Activated naive CD8-positive, alpha-beta T cell treated with anti-CD3 and anti-CD28 coated beads, Interleukin-2, amount 10 ng/mL, durations not matched to agents 7 days and 5 days (primary cell): Measurements from ENCODE around the gene KRT6B. TPM values are rescaled to one million over a fixed set of nuclear protein-coding genes. Genes with fewer than 3 reads are reported as not detected.
A peak's percentile ranks its signal among the peaks of the same experiment; 100 is the strongest.
"Not testable (repeated sequence)": the region's sequence is repeated elsewhere in the genome, so short reads cannot be mapped to it uniquely, and the experiment has no call there.

ENCODE experiments used
- ATAC-seq: fragments of 150-1000 bp; cut with Tn5 transposase; one replicate; pipeline ENCODE4 v1.10.0; 2021; ENCODE audit warnings: low read depth, moderate library complexity
- POLR2A ChIA-PET: fragments of 350-600 bp; sonication (Branson Sonifier 250); formaldehyde crosslinking; loops from one replicate; lab custom pipeline; 2021; ENCODE audit warnings: antibody characterized with exemption; lab: Charles Lee
- DNase-seq: peaks from one replicate; pipeline ENCODE4 v3.0.0; 2021
- H3K27ac Mint-ChIP-seq: one replicate; pipeline ENCODE4 v1.8.0; 2022; ENCODE audit warnings: mild to moderate bottlenecking, mixed read lengths
- H3K27me3 Mint-ChIP-seq: one replicate; pipeline ENCODE4 v1.8.0; 2022; ENCODE audit warnings: mild to moderate bottlenecking, moderate library complexity, mixed read lengths
- H3K36me3 Mint-ChIP-seq: one replicate; pipeline ENCODE4 v1.8.0; 2021; ENCODE audit warnings: mild to moderate bottlenecking, mixed read lengths
- H3K4me1 Mint-ChIP-seq: one replicate; pipeline ENCODE4 v1.8.0; 2021; ENCODE audit warnings: mixed read lengths
- H3K4me3 Mint-ChIP-seq: one replicate; pipeline ENCODE4 v1.8.0; 2022; ENCODE audit warnings: mild to moderate bottlenecking, moderate library complexity, mixed read lengths
- H3K9me3 Mint-ChIP-seq: one replicate; pipeline ENCODE4 v1.8.0; 2021; ENCODE audit warnings: mixed read lengths
- total RNA-seq, 2 experiments: library from RNA; stranded (reverse); gene quantifications; one replicate each; pipeline ENCODE4 v1.2.3, GENCODE V29; 2021

Gene KRT6B
- total RNA-seq, 2 experiments from 2014 or later: not detected

- peaks cover 1% of the 10 kb centered on the region for H3K9me3 Mint-ChIP-seq
- POLR2A ChIA-PET: no interaction called here
- ATAC-seq: no peak
- H3K27me3 Mint-ChIP-seq: peaks cover 38% of the 10 kb centered on the region
- no peaks in the 10 kb centered on the region for H3K36me3 Mint-ChIP-seq
- H3K4me3 Mint-ChIP-seq: no peak overlapping the region
- peaks cover 6% of the 10 kb centered on the region for H3K4me1 Mint-ChIP-seq
- DNase-seq: no peak
- no peak overlapping the region for H3K27ac Mint-ChIP-seq
These were observed 2.7 kb upstream of the KRT6B start for GRCh38 chr12:52454411-52455201.

GRCh38 chr12:52448228-52448627 lies 3.7 kb downstream of the KRT6B start:
- Mint-ChIP-seq H3K9me3 (peaks cover 2% of the 10 kb centered on the region), H3K27ac (no peak overlapping the region), H3K36me3 (no peaks in the 10 kb centered on the region), H3K4me3 (no peak overlapping the region), H3K4me1 (peaks cover 9% of the 10 kb centered on the region), H3K27me3 (peaks cover 44% of the 10 kb centered on the region)
- POLR2A ChIA-PET: no interaction called here
- DNase-seq (no peak), ATAC-seq (peak; percentile 52)

GRCh38 chr12:52447196-52447595 lies 4.8 kb downstream of the KRT6B start:
- POLR2A ChIA-PET, H3K4me3 Mint-ChIP-seq, DNase-seq, ATAC-seq, H3K27ac Mint-ChIP-seq, H3K36me3 Mint-ChIP-seq, H3K4me1 Mint-ChIP-seq, H3K9me3 Mint-ChIP-seq: not testable (repeated sequence)
- H3K27me3 Mint-ChIP-seq: peaks cover 48% of the 10 kb centered on the region

GRCh38 chr12:52446367-52447045 lies 5.4 kb downstream of the KRT6B start:
- no peak for DNase-seq
- peaks cover 50% of the 10 kb centered on the region for H3K27me3 Mint-ChIP-seq
- no peak overlapping the region for H3K27ac Mint-ChIP-seq
- no peaks in the 10 kb centered on the region for H3K36me3 Mint-ChIP-seq
- H3K9me3 Mint-ChIP-seq: peaks cover 2% of the 10 kb centered on the region
- POLR2A ChIA-PET: no interaction called here
- H3K4me3 Mint-ChIP-seq: no peak overlapping the region
- H3K4me1 Mint-ChIP-seq: peaks cover 9% of the 10 kb centered on the region
- no peak for ATAC-seq

GRCh38 chr12:52445876-52446275 lies 6.1 kb downstream of the KRT6B start:
- DNase-seq (no peak), ATAC-seq (no peak)
- POLR2A ChIA-PET: no interaction called here
- peaks cover 2% of the 10 kb centered on the region for H3K9me3 Mint-ChIP-seq
- no peaks in the 10 kb centered on the region for H3K36me3 Mint-ChIP-seq
- H3K4me3 Mint-ChIP-seq: no peak overlapping the region
- peaks cover 9% of the 10 kb centered on the region for H3K4me1 Mint-ChIP-seq
- no peak overlapping the region for H3K27ac Mint-ChIP-seq
- peaks cover 53% of the 10 kb centered on the region for H3K27me3 Mint-ChIP-seq

- Mint-ChIP-seq H3K27me3 (peaks cover 52% of the 10 kb centered on the region), H3K36me3 (no peaks in the 10 kb centered on the region), H3K27ac (no peak overlapping the region), H3K4me1 (peaks cover 9% of the 10 kb centered on the region), H3K9me3 (peaks cover 2% of the 10 kb centered on the region), H3K4me3 (no peak overlapping the region)
- POLR2A ChIA-PET: no interaction called here
- DNase-seq (no peak), ATAC-seq (no peak)
These were observed 7.0 kb downstream of the KRT6B start for GRCh38 chr12:52444647-52445595.

GRCh38 chr12:52443966-52444365 lies 8.0 kb downstream of the KRT6B start:
- ATAC-seq (no peak), DNase-seq (no peak)
- H3K36me3 Mint-ChIP-seq: no peaks in the 10 kb centered on the region
- no peak overlapping the region for H3K27ac Mint-ChIP-seq
- H3K27me3 Mint-ChIP-seq: peaks cover 52% of the 10 kb centered on the region
- peaks cover 2% of the 10 kb centered on the region for H3K9me3 Mint-ChIP-seq
- POLR2A ChIA-PET: no interaction called here
- peaks cover 9% of the 10 kb centered on the region for H3K4me1 Mint-ChIP-seq
- no peak overlapping the region for H3K4me3 Mint-ChIP-seq

- H3K36me3 Mint-ChIP-seq: no peaks in the 10 kb centered on the region
- H3K4me1 Mint-ChIP-seq: peaks cover 4% of the 10 kb centered on the region
- POLR2A ChIA-PET: no interaction called here
- peaks cover 52% of the 10 kb centered on the region for H3K27me3 Mint-ChIP-seq
- no peaks in the 10 kb centered on the region for H3K9me3 Mint-ChIP-seq
- no peak for ATAC-seq
- no peak for DNase-seq
- no peak overlapping the region for H3K4me3 Mint-ChIP-seq
- no peak overlapping the region for H3K27ac Mint-ChIP-seq
These were observed 9.3 kb downstream of the KRT6B start for GRCh38 chr12:52442600-52443061.

- POLR2A ChIA-PET: no interaction called here
These were observed 10.5 kb downstream of the KRT6B start for GRCh38 chr12:52441320-52441911.

GRCh38 chr12:52440821-52441319 lies 11.1 kb downstream of the KRT6B start:
- ATAC-seq (no peak), DNase-seq (no peak)
- Mint-ChIP-seq H3K4me3 (no peak overlapping the region), H3K27ac (no peak overlapping the region), H3K27me3 (peaks cover 46% of the 10 kb centered on the region), H3K9me3 (no peaks in the 10 kb centered on the region), H3K4me1 (no peaks in the 10 kb centered on the region), H3K36me3 (no peaks in the 10 kb centered on the region)
- POLR2A ChIA-PET: no interaction called here

More at GRCh38 chr12:52441320-52441911, 10.5 kb downstream of the KRT6B start:
- Mint-ChIP-seq H3K4me1 (peaks cover 2% of the 10 kb centered on the region), H3K27me3 (peaks cover 50% of the 10 kb centered on the region), H3K4me3 (no peak overlapping the region), H3K36me3 (no peaks in the 10 kb centered on the region), H3K27ac (no peak overlapping the region), H3K9me3 (no peaks in the 10 kb centered on the region)
- DNase-seq (no peak), ATAC-seq (no peak)

GRCh38 chr12:52439845-52440244 lies 12.1 kb downstream of the KRT6B start:
- H3K4me1 Mint-ChIP-seq: no peaks in the 10 kb centered on the region
- ATAC-seq: no peak
- H3K36me3 Mint-ChIP-seq: no peaks in the 10 kb centered on the region
- H3K27me3 Mint-ChIP-seq: peaks cover 40% of the 10 kb centered on the region
- POLR2A ChIA-PET: no interaction called here
- H3K27ac Mint-ChIP-seq: no peak overlapping the region
- H3K9me3 Mint-ChIP-seq: no peaks in the 10 kb centered on the region
- DNase-seq: no peak
- H3K4me3 Mint-ChIP-seq: no peak overlapping the region

GRCh38 chr12:52439420-52439819 lies 12.5 kb downstream of the KRT6B start:
- Mint-ChIP-seq H3K27me3 (peaks cover 37% of the 10 kb centered on the region), H3K27ac (no peak overlapping the region), H3K9me3 (no peaks in the 10 kb centered on the region), H3K36me3 (no peaks in the 10 kb centered on the region), H3K4me3 (no peak overlapping the region), H3K4me1 (no peaks in the 10 kb centered on the region)
- ATAC-seq (no peak), DNase-seq (no peak)
- POLR2A ChIA-PET: no interaction called here
